ENCODE data around the gene OLFM3. TPM values are rescaled to one million over a fixed set of nuclear protein-coding genes. Genes with fewer than 3 reads are reported as not detected.

The OLFM3 gene
- total and polyA plus RNA-seq, 10 of the 15 experiments (the other 5 are each of a cell fraction or from before 2014, with no cell fraction given): 0.09 to 0.33 TPM; not detected in 8

DNA sequence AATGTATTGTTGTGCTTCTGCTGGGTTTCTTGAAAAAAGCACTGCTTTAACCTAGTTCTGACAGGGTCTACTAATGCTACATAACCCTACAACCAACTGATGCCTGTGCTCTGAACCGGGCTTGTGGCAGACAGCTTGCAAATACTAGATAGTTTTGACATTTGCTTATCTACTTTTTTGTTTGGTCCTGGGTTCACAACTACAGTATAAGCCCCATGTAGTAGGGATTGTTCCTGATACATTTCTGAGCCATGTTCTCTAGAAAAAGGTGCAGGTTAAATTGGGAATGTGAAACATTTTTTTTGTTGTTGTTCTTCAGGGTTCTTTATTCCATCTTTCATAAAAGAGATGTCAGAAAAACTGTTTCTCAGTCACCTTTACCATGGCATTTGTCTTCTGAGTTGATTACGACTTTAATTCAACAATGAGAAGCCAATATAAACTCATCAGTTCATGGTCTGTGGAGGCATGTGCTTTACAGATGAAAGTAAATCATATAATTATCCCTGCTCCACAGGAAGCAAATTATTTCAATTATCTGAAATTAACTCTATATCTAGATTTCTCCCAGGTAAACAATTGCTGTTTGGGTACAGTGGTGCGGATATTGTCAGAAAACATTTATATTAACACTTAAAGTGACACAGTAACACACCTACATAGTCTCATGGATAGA lies 22.0 kb downstream of the OLFM3 start (continued):
- no peak for TF ChIP-seq E4F1 (IDR thresholded peaks at IDR 0.05; ENCODE audit: borderline replicate concordance, partially characterized antibody)

DNA sequence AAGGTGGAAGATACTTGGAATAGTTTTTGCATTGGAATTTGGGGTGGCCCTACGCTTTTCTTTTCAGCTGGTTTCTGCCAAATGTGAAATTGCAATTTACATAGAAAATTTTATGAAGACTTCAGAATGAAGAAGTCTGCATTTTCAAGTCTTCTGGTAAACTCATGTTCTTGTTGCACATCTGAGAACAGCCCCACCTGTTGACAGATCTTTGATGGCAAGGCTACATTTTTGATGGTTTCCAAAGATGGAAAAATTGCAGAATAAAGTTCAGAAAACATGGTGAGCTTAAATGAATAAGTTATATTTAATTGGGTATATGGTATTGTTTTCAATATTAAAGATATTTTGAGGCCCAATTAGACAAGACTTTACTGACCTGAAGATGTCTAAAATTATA lies 25.4 kb downstream of the OLFM3 start:
- H3K36me3 ChIP-seq (ENCODE audit: control insufficient read depth in 2 of 2, insufficient read depth in 2 of 2, low read length in 1 of 2): no peaks in the 10 kb centered on the region
- no peak overlapping the region for H3K27ac ChIP-seq (ENCODE audit: control insufficient read depth, insufficient read depth)
- H3K4me2 ChIP-seq (ENCODE audit: control insufficient read depth, insufficient read depth): no peak overlapping the region
- no peaks in the 10 kb centered on the region for H4K20me1 ChIP-seq (ENCODE audit: control insufficient read depth, insufficient read depth)
- no peaks in the 10 kb centered on the region for H3K79me2 ChIP-seq (ENCODE audit: control insufficient read depth, insufficient read depth, low read length)
- SMC1A ChIA-PET (ENCODE audit: uncharacterized antibody, unreplicated experiment): no interaction called here
- FAIRE-seq (no peak), ATAC-seq (no peak), DNase-seq (ENCODE audit: low read depth, low spot score) (no peak)
- no peaks in the 10 kb centered on the region for H3K9me3 ChIP-seq (replicated peaks; ENCODE audit: control insufficient read depth, insufficient read depth, low read length)
- H3K4me3 ChIP-seq: no peak overlapping the region
- TF ChIP-seq, protein P1, sequence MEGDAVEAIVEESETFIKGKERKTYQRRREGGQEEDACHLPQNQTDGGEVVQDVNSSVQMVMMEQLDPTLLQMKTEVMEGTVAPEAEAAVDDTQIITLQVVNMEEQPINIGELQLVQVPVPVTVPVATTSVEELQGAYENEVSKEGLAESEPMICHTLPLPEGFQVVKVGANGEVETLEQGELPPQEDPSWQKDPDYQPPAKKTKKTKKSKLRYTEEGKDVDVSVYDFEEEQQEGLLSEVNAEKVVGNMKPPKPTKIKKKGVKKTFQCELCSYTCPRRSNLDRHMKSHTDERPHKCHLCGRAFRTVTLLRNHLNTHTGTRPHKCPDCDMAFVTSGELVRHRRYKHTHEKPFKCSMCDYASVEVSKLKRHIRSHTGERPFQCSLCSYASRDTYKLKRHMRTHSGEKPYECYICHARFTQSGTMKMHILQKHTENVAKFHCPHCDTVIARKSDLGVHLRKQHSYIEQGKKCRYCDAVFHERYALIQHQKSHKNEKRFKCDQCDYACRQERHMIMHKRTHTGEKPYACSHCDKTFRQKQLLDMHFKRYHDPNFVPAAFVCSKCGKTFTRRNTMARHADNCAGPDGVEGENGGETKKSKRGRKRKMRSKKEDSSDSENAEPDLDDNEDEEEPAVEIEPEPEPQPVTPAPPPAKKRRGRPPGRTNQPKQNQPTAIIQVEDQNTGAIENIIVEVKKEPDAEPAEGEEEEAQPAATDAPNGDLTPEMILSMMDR (IDR thresholded peaks at IDR 0.05 in 2 of 3, conservative IDR thresholded peaks at IDR 0.05 in 1 of 3; ENCODE audit: control insufficient read depth in 2 of 3, extremely low read depth in 1 of 3, insufficient read depth in 1 of 3, low read depth in 3 of 3, low read length in 3 of 3): peak in 2 of 3 experiments; percentile 3 to 4; a peak in 1 of 6 replicates
- no peak for TF ChIP-seq BHLHE40 (IDR thresholded peaks at IDR 0.05; ENCODE audit: borderline replicate concordance in 1 of 2, low read depth in 2 of 2, low read length in 1 of 2)
- RAD21 ChIA-PET (ENCODE audit: unreplicated experiment): no interaction called here
- POLR2A ChIA-PET: no interaction called here
- in situ Hi-C loops (cut with MboI) (no loop called here), intact Hi-C loops (cut with micrococcal nuclease; ENCODE audit: unreplicated experiment) (no loop called here)
- H3K27me3 ChIP-seq (replicated peaks in 1 of 2; ENCODE audit: control insufficient read depth in 2 of 2, insufficient read depth in 2 of 2, low read length in 1 of 2): no peaks in the 10 kb centered on the region
- H2AFZ ChIP-seq (ENCODE audit: control insufficient read depth, low read depth, low read length): no peak overlapping the region
- H3K4me1 ChIP-seq (ENCODE audit: control insufficient read depth, insufficient read depth, low read length): no peaks in the 10 kb centered on the region
- H3K9ac ChIP-seq (ENCODE audit: control insufficient read depth, insufficient read depth, low read length): no peak overlapping the region
- WGBS (ENCODE audit: insufficient coverage, insufficient replicate concordance, low lambda C conversion rate, missing lambda C conversion rate): 6% methylated on average over 1 of the region's 1 CpG
- BruUV-seq (replicated peaks): no TSS peak
- CTCF ChIA-PET: no interaction called here

Measured in GM12878 (cell line).